Stimulated activated naive CD4-positive, alpha-beta T cell (primary cell): Measurements from ENCODE around the gene COCH.
"Not testable (repeated sequence)": the region's sequence is repeated elsewhere in the genome, so short reads cannot be mapped to it uniquely, and the experiment has no call there.

Source experiments
- DNase-seq, 6 experiments: peaks; one replicate each; lab custom pipeline; 2025; lab: John Stamatoyannopoulos, UW

COCH gene

DNA sequence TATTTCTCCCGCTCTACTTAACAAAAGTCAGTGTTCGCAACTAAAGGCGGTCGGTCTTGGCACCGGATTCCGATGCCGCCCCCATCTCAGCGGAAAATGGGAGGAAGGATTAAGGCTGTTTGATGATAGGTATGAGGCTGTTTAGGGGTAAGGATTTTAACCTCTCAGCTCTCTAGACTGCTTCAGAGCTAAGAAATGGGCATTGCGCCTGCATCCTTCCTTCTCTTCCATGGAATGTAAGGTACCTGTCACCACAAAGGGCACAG lies 1.4 kb downstream of the COCH start:
- no peak for DNase-seq

DNA sequence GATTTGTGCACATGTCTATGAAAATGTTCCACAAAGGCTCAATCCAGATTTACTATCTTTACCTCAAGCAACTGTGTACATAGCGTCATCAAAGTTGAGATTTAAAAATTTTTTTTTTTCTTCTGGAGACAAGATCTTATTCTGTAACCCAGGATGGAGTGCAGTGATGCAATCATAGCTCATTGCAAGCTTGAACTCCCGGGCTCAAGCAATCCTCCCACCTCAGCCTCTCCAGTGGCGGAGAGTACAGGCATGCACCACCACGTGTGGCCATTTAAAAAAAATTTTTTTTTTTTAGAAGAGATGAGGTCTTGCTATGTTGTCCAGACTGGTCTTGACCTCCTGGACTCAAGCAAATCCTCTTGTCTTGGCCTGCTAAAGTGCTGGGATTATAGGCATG lies 2.3 kb downstream of the COCH start:
- DNase-seq, result no peak

DNA sequence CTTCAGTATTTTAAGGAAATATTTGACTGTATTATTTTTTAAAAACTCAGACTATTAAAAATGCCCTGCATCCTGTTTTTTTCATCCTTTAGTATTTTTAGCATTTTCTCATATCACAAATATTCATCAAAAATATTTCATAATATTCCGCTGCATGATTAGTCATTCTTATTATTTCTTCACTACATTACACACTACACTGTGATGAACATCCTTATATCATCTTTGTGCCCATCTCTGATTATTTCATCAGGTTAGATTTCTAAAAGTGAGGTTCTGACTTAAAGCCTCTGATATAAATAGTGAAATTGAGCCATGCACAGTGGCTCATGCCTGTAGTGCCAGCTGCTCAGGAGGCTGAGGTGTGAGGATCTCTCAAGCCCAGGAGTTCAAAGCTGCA lies 8.1 kb downstream of the COCH start:
- DNase-seq, result no peak

DNA sequence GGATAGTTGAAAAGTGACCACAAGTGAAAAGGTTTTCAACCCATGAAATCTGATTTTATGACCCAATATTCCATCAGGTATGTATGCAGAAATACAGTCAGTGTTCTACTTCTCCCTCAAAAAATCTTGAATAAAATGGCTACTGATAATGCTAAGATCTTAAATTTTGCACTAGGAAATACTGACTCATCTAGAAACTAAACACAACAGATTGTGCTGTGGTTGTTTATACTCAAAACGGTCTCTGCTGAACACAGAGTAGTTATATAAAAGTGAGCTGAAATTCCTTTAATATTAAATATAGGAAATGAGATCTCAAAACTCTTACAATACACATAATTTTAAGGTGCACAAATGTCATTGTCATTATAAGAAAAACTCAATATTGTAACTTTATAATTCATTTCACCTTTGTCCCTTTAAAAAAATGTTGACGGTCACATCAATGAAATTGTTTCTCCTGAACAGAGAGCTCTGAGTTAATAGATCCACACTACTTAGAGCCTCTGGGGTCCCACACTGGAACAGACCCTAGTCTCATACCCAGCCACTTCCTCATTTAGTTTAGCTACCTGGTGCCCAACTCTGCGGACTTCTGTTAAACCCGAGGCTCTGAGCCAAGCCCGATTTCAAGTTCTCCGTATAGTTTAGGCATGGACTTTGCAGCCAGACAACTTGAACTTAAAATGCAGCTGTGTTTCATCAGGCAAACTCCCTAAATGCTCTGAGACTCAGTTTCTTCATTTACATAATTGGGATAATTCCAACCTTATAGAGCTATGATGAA lies 9.3 kb downstream of the COCH start:
- DNase-seq, result no peak

DNA sequence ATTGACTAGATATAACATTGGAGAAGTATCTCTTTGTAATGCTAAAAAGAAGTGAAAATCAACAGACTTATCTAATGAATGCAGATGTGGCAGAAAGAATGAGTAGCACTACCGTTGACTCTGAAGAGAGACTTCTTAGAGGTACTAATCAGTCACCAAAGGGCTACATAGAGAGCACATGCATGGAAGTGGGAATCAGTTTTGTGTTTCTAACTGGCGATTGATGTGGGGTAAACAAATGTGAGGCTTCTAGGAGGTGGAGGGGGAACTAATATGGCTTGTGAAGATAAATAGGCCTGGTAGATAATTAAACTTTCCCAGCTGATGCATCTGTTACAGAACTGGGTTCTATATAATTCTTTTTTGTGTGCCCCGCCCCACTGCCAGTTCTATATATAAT lies 10.5 kb downstream of the COCH start:
- no peak for DNase-seq

DNA sequence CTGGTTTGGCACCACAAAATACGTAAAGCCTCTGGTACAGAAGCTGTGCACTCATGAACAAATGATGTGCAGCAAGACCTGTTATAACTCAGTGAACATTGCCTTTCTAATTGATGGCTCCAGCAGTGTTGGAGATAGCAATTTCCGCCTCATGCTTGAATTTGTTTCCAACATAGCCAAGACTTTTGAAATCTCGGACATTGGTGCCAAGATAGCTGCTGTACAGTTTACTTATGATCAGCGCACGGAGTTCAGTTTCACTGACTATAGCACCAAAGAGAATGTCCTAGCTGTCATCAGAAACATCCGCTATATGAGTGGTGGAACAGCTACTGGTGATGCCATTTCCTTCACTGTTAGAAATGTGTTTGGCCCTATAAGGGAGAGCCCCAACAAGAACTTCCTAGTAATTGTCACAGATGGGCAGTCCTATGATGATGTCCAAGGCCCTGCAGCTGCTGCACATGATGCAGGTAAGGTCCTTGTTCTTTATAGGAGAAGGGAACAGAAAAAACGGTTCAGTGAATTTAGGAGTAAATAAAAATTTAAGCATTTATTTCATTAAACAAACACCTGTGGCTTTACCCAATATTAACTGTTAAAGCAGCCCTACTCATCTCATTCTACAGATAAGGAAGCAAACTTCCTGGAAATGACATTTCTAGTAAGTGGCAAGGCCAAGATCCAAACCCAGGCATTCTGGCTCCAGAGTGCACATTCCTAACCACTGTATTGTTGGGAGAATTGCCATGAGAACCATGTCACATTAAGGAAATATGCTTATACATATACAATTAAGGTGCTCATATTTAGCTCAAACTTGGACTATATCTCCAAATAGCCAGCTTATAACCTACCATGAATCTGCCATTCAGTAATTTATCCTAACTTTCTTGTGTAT lies 11.7 kb downstream of the COCH start:
- no peak for DNase-seq

DNA sequence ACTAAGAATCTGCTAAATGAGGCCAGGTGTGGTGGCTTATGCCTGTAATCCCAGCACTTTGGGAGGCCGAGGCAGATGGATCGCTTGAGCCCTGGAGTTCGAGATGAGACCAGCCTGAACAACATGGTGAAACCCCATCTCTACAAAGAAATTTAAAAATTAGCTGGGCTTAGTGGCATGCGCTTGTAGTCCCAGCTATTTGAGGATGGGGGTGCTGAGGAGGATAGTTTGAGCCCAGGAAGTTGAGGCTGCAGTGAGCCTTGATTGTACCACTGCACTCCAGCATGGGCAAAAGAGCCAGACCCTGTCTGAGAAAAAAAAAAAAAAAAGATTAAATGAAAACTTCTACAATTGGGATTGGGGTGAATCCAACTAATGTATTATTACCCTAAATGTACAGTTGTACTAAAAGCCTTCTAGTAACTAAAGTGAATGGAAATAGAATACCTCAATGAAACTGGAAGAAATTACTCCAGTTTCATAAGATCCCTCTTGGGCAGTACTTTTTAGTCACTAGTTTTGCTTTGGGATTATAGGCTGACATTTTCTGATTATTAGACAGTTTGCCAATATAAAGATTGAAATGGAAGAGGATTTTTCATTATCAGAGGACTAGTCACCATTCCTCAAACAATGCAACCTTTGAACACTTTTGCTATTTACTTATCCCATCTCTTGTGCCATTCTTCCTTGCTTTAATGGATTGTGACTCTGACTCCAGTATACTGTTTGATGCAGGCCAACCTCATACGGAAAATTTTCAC lies 14.3 kb downstream of the COCH start:
- no peak for DNase-seq

DNA sequence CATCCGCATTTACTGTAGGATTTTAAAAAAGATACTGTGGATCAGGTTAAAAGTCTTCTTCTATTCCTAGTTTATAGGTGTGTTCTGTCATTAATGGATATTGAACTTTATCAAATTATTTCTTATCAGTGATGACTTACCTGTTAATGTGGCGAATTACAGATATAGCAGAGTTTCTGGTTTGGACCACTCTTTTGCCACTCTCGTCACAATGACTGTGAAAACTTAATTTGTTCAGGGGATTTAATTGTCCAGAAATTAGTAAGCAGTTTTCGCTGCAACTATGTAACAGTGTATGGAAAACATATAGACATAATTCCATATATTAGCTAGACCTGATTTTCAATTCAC lies 14.9 kb downstream of the COCH start:
- no peak for DNase-seq

DNA sequence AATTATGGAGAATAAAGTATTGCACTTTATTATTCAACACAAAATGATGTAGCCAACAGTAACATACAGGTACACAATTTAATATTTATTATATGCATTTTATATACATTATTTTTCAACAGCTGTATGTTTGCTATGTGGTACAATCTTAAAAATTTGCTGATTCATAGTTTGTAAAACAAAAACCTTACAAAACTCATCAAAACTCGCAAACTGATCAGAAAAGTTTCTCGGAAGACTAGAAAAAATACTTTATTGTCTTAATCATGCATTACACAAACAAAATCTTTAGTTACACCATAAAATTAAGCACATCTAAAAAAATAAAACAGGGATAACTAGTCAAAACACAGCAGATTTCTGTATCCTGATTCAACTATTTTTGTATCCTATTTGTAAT lies 19.5 kb downstream of the COCH start:
- DNase-seq, result no peak

DNA sequence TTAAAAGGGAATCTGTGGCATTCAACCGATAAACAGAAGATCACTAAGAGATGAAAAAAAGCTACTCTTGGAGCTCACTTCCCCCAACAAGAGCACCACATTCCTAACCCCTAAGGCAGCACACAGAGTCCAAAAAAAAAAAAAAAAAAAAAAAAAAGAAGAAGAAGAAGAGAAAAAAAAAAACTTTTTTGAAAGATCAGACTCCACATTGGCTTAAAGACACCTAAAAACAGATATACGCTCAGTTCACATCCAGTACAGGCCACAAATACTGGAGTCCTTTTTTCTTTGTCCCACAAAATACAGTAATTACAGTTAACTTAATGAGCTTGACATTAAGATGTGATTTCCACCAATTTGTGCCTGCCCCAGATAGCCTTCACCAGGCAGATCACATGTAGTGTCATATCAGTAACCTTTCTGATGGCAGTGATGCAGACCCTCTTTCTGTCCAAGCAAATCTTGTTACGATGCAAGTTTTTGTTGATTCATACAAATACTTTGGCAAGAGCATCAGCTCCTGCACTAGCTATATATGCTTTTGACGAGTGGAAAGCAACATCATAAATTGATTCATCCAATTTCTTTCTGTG lies 20.7 kb downstream of the COCH start:
- no peak for DNase-seq

DNA sequence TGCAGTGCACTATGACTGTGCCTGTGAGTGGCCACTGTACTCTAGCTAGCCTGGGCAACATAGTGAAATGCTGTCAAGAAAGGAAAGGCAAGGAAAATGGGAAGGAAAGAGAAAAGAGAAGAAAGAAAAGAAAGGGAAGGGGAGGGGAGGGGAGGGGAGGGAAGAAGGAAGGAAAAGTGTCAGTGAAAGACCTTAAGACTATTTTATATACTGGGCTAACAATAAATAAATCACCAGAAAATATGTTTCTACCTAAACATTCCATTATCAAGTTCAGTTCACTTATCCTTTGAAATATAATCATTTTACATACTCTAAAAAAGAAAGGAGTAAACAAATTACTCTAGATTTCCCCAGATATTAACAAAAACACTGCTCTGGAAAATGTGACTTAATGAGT lies 22.1 kb downstream of the COCH start:
- DNase-seq, result no peak

DNA sequence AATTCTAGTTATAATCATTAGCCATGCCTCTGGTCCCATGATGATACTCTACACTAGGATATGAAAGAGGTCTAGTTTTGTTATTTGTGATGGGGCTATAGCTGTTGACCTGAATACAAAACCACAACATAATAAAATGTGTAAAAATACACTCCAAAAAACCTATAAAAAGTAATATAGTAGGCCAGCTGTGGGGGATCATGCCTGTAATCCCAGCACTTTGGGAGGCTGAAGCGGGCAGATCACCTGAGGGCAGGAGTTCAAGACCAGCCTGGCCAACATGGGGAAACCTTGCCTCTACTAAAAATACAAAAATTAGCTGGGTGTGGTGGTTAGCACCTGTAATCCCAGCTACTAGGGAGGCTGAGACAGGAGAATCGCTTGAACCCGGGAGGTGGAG lies 22.8 kb downstream of the COCH start:
- not testable (repeated sequence) for DNase-seq

DNA sequence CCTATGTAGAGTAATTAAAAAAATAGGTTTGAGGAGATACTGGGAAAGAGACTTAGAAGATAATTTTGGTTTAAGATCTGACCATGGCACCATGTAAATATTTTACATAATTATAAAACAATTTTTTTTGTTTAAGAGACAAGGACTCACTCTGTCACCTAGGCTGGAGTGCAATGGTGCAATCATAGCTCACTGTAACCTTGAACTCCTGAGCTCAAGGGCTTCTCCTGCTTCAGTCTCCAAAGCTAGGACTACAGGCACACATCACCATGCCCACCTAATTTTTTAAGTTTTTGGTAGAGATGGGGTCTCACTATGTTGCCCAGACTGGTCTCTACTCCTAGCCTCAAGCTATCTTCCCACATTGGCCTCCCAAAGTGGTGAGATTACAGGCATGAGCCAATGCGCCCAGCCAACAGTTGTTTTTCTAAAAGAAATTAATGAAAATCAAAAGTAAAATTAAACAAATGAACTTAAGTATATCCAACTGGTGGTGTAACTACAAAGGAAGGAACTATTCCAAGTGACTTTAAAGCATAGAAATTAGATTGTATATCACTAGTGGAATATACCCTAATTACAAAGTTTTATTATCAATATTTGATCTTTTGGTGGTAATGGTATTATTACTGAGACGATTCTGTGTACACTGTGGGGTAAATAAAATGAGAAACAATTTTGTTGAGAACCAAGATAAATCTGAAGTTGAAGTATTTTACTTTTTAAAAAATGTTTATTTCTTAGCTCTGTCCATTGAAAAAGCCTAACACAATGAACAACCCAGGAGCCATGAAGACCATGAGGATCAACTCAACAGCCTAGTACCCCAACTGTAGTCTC lies 29.1 kb downstream of the COCH start:
- DNase-seq, result no peak

DNA sequence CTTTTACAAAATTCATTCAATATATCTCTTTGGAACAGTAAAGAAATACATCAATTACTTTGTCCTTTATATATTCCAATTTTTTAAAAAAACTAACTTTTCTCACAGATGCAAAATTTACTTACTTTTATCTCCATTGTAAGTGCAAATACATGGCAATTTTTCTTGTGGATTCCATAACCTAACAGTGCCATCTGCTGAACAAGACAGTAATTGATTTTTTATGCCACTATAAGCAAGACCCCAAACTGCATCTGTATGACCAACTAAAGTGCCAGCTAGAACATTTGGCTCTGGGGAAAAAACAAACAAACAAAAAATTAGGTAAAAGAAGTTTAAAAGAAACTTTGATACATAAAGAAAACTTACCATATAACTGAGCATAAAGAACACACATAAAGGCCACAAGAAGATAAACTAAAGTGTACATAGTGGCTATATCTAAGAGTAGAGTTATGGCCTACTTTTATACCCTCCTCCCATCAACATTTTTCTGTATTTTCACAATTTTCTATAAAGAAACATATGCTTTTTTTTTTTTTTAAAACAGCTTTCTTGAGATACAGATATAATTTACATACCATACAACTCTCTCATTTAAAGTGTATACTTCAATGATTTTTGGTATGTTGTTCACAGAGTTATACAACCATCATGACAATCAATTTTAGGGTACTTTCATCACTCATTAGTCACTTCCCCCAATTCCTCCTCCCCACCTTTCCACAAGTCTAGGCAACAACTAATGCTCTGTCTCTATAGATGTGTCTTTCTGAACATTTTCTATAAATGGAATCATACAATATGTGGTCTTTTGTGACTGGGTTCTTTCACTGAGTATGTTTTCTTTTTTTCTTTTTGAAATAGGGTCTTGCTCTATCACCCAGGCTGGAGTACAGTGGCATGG lies 32.6 kb downstream of the COCH start:
- DNase-seq, result peak in 1 of 6 experiments; percentile 6

DNA sequence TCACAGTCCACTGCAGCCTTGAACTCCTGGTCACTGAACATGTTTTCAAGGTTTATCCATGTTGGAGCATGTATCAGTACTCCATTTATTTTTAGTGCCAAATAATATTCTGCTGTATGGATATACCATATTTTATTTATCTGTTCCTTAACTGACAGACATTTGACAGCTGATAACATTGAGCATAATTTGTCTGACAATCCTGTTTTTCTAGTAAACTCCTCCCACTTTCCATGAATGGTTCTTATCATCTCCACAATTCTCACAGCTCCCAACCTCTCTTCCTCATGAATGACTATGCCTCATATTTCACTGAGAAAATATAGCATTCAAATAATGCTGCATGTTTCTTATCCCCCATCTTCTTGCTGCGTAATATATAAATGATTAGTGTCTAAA lies 33.3 kb downstream of the COCH start:
- no peak for DNase-seq

DNA sequence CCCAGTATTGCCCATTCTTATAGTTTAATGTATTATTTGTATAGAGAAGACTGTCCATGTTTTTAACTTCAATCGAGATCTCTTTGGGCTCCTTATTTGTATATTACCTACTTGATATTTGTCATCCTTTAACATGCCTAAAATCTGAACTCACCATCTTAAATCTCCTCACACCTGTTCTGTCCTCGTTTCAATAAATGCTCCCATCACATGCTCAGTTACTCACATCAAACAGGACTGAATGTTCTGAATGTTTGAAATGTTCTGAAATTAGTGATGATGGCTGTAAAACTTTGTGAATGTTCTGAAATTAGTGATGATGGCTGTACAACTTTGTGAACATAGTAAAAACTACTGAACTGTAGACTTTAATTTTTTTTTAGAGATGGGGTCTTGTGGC lies 34.5 kb downstream of the COCH start:
- no peak for DNase-seq

DNA sequence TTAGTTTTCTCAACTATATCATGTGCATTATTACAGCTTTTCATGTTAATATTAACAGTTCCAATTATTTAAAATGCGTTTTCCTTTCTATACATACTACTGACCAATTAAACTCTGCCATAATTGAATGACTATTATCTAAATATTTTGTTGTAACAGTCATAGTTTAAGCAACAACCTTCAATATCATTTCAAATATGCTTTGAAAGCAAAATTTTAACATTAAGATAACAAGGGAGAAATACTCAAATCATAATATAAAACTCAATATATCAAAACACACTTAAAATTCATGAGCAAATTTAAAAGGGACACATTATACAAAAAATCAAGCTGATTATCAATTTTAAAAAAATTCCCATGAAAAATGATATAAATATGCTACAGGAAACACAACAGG lies 40.5 kb downstream of the COCH start:
- DNase-seq, result no peak

DNA sequence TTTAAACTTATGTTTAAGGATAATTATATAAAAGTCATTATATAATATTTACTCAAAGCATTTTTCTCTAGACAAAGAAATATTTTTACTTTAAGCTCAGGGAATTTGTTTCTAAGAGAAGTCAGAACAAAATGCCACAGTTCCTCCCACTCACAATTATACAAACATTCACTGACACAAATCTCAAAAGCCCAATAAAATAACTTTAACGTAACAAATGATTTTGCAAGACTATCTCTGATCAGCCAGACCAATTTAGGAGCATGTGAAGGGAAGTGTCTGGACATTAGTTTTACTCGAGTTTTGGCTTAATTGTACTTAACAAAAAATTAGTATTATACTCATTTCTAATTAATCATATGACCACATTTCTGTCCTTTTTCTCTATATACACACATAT lies 41.2 kb downstream of the COCH start:
- DNase-seq, result no peak

DNA sequence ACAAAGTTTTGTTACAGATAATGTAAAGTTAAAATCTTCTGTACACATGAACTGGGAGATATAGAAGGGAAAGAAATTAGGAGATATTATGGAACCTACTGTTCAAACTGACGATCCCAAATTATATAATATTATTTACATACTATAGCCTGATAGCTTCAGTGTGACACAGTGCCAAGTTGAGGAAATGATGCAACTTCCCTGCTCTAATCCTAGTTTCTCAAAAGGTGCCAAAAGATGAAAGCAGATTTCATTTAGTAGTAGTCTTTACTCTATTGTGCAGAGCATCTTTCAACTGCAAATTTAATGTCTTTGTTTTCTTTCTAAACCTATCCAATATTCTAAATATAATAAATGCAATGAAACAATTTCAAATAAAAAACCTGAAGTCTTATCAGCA lies 46.9 kb downstream of the COCH start:
- DNase-seq, result no peak

DNA sequence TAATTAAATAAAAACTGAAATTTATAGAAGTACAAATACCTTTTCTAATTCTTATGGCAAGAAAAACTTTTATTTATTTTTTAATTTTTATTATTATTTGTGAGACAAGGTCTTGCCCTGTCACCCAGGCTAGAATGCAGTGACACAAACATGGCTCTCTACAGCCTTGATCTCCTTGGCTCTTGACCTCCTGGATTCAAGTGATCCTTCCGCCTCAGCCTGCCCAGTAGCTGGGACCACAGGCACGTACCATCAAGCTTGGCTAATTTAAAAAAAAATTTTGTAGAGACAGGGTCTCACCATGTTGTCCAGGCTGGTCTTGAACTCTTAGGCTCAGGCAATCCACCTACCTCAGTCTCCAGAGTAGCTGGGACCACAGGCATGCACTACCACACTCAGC lies 47.4 kb downstream of the COCH start:
- no peak for DNase-seq

DNA sequence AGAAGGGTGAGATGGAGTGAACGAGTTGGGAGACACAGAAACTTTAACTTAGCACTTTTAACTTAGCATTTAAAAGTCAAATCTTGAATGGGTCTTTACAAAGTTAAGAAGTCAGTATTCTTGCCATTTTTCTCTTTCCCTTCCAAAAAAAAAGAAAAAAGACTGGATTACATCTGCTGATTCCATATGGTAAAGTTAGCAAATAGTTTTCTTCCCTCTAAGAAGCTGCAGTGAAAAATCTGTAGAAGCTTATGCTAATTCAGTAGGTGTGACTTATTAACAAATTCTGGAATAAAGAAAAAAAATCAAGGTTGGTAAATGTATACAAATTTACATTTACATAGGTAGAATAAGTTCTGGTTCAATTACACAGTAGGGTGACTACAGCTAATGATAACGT lies 50.9 kb downstream of the COCH start:
- DNase-seq, result no peak
